HG02943 (cell line): ENCODE results near the gene CARD14.
"Not testable (repeated sequence)": the region's sequence is repeated elsewhere in the genome, so short reads cannot be mapped to it uniquely, and the experiment has no call there.

Experiments used
- ATAC-seq: cut with Tn5 transposase; IDR thresholded peaks from one replicate; pipeline ENCODE4 v1.9.1; 2021; ENCODE audit warnings: mild to moderate bottlenecking, low read depth, moderate library complexity; ENCODE audit not compliant: unreplicated experiment

CARD14 gene

GRCh38 chr17:80247561-80247960, 77.7 kb downstream of the CARD14 start:
- no peak for ATAC-seq

GRCh38 chr17:80248001-80248893, 78.4 kb downstream of the CARD14 start:
- ATAC-seq, result no peak

GRCh38 chr17:80248894-80249710, 79.3 kb downstream of the CARD14 start:
- ATAC-seq, result no peak

GRCh38 chr17:80251966-80252365, 82.1 kb downstream of the CARD14 start:
- ATAC-seq, result no peak

GRCh38 chr17:80252871-80253270, 83.0 kb downstream of the CARD14 start:
- ATAC-seq, result no peak

- ATAC-seq, result no peak
Measured at GRCh38 chr17:80253631-80254395, 84.0 kb downstream of the CARD14 start.

GRCh38 chr17:80254396-80255251, 84.8 kb downstream of the CARD14 start:
- no peak for ATAC-seq

GRCh38 chr17:80256034-80256350, 86.2 kb downstream of the CARD14 start:
- ATAC-seq, result no peak

- no peak for ATAC-seq
Measured at GRCh38 chr17:80257716-80258213, 87.9 kb downstream of the CARD14 start.

- not testable (repeated sequence) for ATAC-seq
Measured at GRCh38 chr17:80258296-80258695, 88.5 kb downstream of the CARD14 start.
